Effector CD8-positive, alpha-beta T cell (primary cell): ENCODE data around the gene GALNT18.

ENCODE experiments used
- DNase-seq: peaks from one replicate; lab custom pipeline; 2025; lab: John Stamatoyannopoulos, UW

Gene GALNT18

GRCh38 chr11:11624926-11625325 is 3.1 kb upstream of the GALNT18 start:
- no peak for DNase-seq

DNA sequence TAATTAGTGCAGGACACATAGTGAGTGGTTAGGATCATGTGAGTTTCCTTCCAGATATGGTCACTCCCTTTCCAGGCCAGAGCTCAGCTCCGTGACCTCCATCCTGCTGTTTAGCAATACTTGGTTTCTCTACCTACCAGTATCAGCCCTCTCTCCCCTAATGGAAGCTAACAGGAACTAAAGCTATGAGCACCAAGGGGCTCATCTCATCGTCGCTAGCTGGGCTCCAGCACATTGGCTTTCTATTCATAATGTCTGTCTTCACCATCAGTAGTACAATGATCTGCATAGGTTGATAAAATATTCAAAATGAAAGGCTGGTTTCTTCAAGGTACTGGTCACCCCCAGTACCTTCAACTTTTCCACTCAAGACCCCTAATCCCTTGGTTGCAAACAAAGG is 2.4 kb upstream of the GALNT18 start:
- no peak for DNase-seq

GRCh38 chr11:11622772-11623171 is 967 bp upstream of the GALNT18 start:
- no peak for DNase-seq

- no peak for DNase-seq
Observed at GRCh38 chr11:11622340-11622706, 518 bp upstream of the GALNT18 start.

GRCh38 chr11:11620921-11621572 is 758 bp downstream of the GALNT18 start:
- DNase-seq: no peak

DNA sequence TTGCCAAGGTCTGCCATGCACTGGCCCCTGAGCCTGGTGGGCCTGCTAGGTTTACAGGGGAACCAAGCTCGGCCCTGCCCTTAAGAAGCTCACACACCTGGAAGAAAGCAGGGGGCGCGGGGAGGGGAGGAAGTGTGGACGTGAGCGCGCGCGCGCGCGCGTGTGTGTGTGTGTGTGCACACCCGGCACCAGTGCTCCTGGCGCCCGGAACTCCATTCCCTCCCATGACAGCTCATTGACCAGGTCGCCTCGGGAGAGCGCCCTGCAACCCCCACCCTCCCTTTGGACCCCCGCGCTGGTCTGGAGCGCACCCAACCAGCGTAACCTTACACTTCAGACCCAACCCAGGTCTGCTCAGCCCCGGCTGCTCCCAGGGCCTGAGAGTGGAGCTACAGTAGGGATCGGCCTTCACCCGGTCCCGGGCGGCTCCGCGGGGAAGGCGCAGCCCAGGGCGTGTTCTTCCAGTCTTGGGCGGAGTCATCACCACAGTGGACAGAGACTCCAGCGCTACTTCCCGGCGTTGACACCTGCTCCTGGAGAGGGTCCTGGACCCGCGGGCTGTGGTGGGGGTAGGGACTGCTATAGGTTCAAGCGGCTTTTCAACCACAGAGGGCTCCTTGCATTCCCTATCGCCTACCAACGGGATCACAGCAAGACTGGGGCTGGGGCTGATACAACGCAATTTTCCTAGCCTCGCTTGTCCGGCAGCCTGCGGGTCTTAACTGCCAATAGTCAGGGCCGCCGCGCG is 1.5 kb downstream of the GALNT18 start:
- DNase-seq: no peak

DNA sequence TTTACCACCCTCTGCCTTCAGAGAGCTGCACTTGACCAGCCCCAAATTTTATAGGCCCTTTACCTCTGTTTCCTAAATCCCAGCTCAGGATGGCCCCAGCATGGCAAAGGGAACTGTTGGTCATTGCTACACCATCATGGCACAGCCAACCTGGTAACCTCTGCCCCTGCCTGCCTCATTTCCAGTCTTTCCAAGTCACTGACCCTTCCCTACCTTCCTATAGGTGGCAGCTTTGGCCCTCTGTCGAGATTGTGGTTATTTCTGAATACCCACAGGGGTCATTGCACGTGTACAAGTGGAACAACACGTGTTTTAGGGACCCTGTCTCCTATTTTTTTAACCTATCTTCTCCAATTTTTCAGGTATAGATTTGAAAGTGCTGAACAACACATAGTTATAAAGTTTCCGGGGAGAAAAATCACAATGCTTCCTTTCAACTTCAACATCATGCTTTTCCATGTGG is 2.8 kb downstream of the GALNT18 start:
- DNase-seq: no peak

DNA sequence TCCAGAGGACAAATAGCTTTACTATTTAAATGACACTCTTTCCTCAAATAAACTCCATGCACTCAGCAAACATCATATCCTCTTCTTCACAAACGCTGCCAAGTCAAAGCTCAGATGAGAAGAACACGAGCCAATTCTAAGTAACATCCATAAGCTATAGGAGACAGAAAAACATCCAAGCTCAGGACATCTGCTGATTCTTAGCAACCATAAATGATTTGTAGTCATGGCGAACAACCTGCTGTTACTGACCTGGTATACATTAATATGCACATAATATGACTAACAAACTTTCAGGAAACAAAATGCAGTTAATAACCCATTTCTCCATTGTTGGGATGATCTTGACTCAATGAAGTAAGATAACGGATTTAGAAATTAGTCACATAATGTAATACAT is 6.7 kb downstream of the GALNT18 start:
- no peak for DNase-seq

DNA sequence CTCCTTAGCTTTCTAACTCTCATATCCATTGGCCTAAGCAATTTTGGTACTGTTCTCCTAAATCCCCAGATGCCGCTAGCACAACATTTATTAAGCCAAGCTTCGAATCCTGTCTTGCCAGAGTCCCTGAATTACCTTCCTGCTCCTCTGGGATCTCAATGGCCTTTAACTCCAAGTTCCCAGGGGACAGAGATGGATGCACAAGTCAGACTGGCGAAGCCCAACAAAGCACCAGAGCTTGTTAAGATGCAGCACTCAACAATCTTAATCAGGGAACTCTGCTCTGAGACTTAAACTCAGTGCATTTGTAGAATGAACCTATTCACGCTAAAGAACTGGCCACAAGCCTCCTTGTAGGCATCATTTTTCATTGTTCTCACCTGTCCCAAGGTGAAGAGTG is 9.4 kb downstream of the GALNT18 start:
- DNase-seq: no peak

GRCh38 chr11:11611381-11611780 is 10.4 kb downstream of the GALNT18 start:
- DNase-seq: no peak

DNA sequence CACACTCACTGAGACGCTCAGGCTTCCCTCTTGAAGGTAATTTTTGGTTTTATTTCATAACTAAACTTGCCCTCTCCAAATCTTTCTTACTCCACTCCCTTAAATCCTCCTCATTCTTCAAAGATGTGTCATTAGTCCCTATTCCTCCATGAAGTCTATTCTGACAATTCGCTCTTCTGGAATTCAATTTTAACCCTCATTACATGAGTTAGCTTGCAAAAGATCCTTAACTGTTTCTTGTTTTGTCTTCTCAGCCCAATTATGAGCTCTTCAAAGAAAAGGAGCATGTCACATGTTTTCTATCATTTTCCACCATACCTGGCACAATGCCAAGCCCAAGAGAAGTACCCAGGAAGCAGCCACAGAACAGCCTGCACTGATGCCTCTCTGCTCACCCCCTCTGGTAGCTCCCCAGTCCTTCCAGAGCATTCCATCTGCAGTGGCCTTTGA is 13.0 kb downstream of the GALNT18 start:
- DNase-seq: no peak

DNA sequence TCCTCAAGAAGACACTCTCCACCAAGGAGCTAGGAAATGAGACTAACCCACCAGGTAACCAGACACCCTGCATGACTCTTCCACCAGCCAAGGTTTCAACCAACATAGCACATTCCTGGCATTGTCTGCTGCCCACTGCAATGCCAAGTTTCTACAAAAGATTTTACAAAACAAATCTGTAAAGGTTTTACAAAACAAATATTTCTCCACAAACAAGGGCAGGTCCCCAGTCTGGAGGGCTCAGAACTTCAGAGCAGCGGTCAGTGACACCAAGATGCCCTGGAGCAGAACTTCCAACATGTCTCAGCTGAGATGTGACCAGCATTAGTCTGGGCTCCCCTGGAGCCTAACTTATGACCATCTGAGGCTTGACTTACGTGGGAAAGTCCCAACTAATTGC is 14.0 kb downstream of the GALNT18 start:
- no peak for DNase-seq

GRCh38 chr11:11605821-11606450 is 15.9 kb downstream of the GALNT18 start:
- no peak for DNase-seq

GRCh38 chr11:11605181-11605580 is 16.6 kb downstream of the GALNT18 start:
- DNase-seq: no peak

GRCh38 chr11:11604370-11604990 is 17.3 kb downstream of the GALNT18 start:
- no peak for DNase-seq

DNA sequence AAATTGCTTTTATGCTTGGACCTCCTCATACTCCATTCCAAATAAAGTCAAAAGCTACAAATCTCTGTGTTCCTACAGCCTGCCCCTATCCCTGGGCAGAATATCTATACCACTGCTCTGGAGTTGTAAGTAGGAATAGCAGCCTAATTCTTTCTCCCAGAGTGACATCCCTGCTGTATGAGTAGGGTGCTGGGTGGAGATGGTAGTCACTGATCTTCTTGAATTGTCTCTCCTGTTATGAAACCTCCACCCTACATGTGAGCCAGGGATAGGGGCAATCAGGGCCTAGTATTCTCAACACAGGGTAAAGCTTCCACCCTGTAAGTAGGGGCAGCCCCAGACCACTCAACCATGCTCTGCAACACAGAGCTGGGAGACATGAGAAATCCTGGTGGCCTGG is 19.8 kb downstream of the GALNT18 start:
- no peak for DNase-seq

GRCh38 chr11:11600288-11600687 is 21.5 kb downstream of the GALNT18 start:
- DNase-seq: no peak

DNA sequence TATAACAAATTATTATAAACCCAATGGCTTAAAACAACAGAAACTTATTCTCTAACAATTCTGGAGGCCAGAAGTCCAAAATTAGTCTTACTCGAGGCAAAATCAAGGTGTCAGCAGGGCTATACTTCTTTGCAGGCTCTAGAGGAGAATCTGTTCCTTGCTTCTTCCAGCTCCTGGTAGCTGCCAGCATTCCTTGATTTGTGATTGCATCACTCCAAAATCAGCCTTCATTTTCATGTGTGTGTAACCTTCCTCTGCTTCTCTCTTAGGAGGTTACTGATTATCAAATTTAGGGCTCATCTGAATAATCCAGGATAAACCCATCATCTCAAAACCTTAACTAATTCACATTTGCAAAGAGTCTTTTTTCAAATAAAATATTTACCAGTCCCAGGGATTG is 23.6 kb downstream of the GALNT18 start:
- no peak for DNase-seq

DNA sequence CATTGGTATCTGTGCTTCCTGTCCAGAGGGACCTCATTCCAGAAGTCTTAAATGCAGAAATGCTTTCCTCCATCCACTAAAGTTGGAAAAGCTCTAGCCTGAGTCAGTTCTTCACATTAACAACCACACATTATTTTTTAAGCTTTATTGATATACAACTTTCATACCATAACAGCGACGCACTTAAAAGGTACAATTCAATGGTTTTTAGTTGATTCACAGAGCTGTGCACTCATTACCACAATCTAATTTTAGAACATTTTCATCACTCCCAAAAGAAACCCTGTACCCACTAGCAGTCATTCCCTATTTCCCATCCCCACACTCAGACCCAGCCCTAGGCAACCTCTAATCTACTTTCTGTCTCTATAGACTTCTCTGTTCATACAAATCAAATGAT is 27.6 kb downstream of the GALNT18 start:
- DNase-seq: no peak

DNA sequence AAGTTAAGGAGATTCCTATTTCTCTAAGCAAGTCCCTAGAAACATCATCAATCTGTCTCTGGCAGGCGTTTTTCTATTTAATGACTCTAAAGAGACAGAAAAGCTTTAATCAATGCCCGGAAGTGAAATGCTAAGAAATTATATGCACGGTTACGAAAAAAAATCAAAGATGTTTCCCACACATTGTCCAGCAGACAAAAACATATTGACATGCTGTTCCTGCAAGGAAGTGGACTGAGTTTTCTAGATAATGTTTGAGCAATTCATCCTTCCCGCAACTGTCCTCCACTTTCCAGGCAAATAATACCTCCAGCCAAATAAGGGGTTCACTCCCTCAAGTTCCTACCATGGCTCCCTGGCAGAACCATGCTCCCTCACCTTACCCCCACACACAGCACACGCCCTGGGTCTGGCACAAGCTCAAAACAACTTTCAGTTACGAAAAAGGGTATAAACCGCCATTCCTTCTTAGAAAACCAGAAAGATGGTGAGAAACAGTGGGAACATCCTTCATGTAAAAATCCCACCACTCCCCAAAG is 29.6 kb downstream of the GALNT18 start:
- no peak for DNase-seq

GRCh38 chr11:11589437-11589836 is 32.4 kb downstream of the GALNT18 start:
- DNase-seq: no peak

DNA sequence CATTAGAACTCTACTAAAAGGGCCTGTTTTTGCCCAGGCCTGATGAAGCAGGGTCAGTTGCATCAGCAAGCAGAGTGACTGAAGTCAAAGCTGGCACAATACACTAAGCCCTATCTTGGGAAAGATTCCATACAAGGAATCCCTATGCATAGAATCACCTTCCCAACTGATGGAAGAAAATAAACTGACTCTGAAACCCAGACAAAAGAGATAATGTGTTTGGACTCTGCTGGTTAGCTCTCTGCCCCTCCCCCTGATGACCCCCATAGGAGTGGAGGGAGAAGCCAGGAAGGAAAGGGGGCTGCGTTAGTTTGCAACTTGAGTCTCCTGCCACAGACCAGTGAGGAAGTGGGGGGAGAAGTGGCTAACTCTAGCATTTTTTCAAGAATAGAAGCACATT is 32.9 kb downstream of the GALNT18 start:
- DNase-seq: no peak
